ENCODE measurements around the gene ARHGAP24. TPM values are rescaled to one million over a fixed set of nuclear protein-coding genes. Genes with fewer than 3 reads are reported as not detected.

ARHGAP24 gene
- polyA plus RNA-seq, 3 donors, result 12.5 to 32.0 (median 18.8) TPM

DNA sequence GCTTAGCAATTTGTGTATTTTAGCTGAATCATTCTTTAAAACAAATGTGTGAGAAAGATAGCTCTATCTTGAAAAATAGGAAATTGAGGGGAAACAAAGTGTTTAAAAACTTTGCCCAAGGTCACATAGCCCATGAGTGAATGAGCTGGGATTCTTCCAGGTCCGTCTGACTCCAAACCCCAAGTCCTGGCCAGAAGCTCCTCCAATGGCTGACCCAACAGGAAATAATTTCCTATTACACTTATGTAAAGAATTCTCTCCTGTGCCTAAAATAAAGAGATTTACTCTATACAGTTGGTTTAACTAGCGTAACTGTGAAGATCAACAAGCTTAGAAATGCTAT, 287.6 kb downstream of the ARHGAP24 start:
- Histone ChIP-seq H2AFZ (ENCODE audit: insufficient read depth, low read depth, low read length, poor library complexity, severe bottlenecking) (no peak overlapping the region), H3K4me1 (ENCODE audit: control insufficient read depth in 1 of 2, insufficient read depth in 2 of 2, low read length in 2 of 2) (peaks cover 14 to 16% of the 10 kb centered on the region in 2 donors), H3K9ac (ENCODE audit: insufficient read depth, low read length, poor library complexity, severe bottlenecking) (no peak overlapping the region), H3K4me2 (replicated peaks; ENCODE audit: extremely low read depth, low read length, poor library complexity, severe bottlenecking) (peak overlapping the region; percentile 11), H4K20me1 (ENCODE audit: insufficient read depth, low read length) (peaks cover 14% of the 10 kb centered on the region), H3K79me2 (ENCODE audit: insufficient read depth, low read length) (no peaks in the 10 kb centered on the region), H3K9me3 (replicated peaks in 1 of 2; ENCODE audit: control insufficient read depth in 1 of 2, insufficient read depth in 1 of 2, low read length in 2 of 2) (no peaks in the 10 kb centered on the region), H3K27ac (ENCODE audit: low read depth in 1 of 2, low read length in 2 of 2) (peak overlapping the region; percentile 18 to 72), H3K27me3 (ENCODE audit: control insufficient read depth in 2 of 2, insufficient read depth in 2 of 2, low read length in 2 of 2) (no peaks in the 10 kb centered on the region), H3K4me3 (replicated peaks in 1 of 3; ENCODE audit: low read depth in 2 of 3, low read length in 3 of 3) (no peak overlapping the region), H3K36me3 (replicated peaks in 1 of 2; ENCODE audit: control insufficient read depth in 1 of 2, insufficient read depth in 2 of 2, low read length in 2 of 2) (no peaks in the 10 kb centered on the region)
- TF ChIP-seq, protein P1, sequence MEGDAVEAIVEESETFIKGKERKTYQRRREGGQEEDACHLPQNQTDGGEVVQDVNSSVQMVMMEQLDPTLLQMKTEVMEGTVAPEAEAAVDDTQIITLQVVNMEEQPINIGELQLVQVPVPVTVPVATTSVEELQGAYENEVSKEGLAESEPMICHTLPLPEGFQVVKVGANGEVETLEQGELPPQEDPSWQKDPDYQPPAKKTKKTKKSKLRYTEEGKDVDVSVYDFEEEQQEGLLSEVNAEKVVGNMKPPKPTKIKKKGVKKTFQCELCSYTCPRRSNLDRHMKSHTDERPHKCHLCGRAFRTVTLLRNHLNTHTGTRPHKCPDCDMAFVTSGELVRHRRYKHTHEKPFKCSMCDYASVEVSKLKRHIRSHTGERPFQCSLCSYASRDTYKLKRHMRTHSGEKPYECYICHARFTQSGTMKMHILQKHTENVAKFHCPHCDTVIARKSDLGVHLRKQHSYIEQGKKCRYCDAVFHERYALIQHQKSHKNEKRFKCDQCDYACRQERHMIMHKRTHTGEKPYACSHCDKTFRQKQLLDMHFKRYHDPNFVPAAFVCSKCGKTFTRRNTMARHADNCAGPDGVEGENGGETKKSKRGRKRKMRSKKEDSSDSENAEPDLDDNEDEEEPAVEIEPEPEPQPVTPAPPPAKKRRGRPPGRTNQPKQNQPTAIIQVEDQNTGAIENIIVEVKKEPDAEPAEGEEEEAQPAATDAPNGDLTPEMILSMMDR (IDR thresholded peaks at IDR 0.05), result no peak
- Mint-ChIP-seq H3K4me1 (peaks cover 18% of the 10 kb centered on the region), H3K4me3 (no peak overlapping the region), H3K27ac (peak overlapping the region in 4 of 7 donors; percentile 12 to 81 (median 64)), H3K9me3 (no peaks in the 10 kb centered on the region), H3K27me3 (ENCODE audit: low read depth in 3 of 3) (peaks cover 0 to 1% (median 0%) of the 10 kb centered on the region in 3 donors), H3K36me3 (peaks cover 10 to 11% of the 10 kb centered on the region in 2 donors)
- intact Hi-C loops (cut with micrococcal nuclease), result no loop called here
- no CpG with 5 or more reads among the region's 2 CpGs for WGBS (ENCODE audit: insufficient coverage)
- no peak for DNase-seq

DNA sequence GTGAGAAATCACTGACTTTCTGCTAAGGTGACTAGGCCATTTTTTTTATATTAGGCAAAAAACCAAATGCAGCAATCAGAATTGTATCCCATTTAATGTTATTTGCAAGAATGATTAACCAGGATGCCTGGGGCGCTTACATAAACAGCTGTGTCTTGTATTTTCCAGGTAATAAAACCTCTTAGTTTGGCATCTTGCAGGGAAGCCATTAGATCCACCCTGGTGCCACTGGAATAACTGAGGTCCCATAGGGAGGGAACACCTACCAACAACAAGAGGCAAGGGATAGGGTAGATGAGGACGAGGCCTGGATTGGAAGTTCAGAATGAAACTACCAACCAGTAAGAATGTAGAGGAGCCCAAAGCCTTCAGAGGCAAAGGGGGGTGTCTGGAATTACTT, 288.3 kb downstream of the ARHGAP24 start:
- peaks cover 18% of the 10 kb centered on the region for H3K4me1 Mint-ChIP-seq
- Histone ChIP-seq H3K79me2 (ENCODE audit: insufficient read depth, low read length) (no peaks in the 10 kb centered on the region), H2AFZ (ENCODE audit: insufficient read depth, low read depth, low read length, poor library complexity, severe bottlenecking) (no peak overlapping the region), H3K27me3 (ENCODE audit: control insufficient read depth in 2 of 2, insufficient read depth in 2 of 2, low read length in 2 of 2) (no peaks in the 10 kb centered on the region), H3K4me3 (replicated peaks in 1 of 3; ENCODE audit: low read depth in 2 of 3, low read length in 3 of 3) (no peak overlapping the region), H4K20me1 (ENCODE audit: insufficient read depth, low read length) (peaks cover 16% of the 10 kb centered on the region), H3K9ac (ENCODE audit: insufficient read depth, low read length, poor library complexity, severe bottlenecking) (no peak overlapping the region), H3K4me2 (replicated peaks; ENCODE audit: extremely low read depth, low read length, poor library complexity, severe bottlenecking) (no peak overlapping the region), H3K4me1 (ENCODE audit: control insufficient read depth in 1 of 2, insufficient read depth in 2 of 2, low read length in 2 of 2) (peaks cover 14 to 16% of the 10 kb centered on the region in 2 donors), H3K9me3 (replicated peaks in 1 of 2; ENCODE audit: control insufficient read depth in 1 of 2, insufficient read depth in 1 of 2, low read length in 2 of 2) (no peaks in the 10 kb centered on the region), H3K36me3 (replicated peaks in 1 of 2; ENCODE audit: control insufficient read depth in 1 of 2, insufficient read depth in 2 of 2, low read length in 2 of 2) (no peaks in the 10 kb centered on the region), H3K27ac (ENCODE audit: low read depth in 1 of 2, low read length in 2 of 2) (no peak overlapping the region)
- H3K27ac Mint-ChIP-seq, result no peak overlapping the region
- no peaks in the 10 kb centered on the region for H3K9me3 Mint-ChIP-seq
- TF ChIP-seq, protein P1 (IDR thresholded peaks at IDR 0.05), result no peak
- H3K27me3 Mint-ChIP-seq (ENCODE audit: low read depth in 3 of 3), result peaks cover 0 to 1% (median 0%) of the 10 kb centered on the region in 3 donors
- no peak for DNase-seq
- no peak overlapping the region for H3K4me3 Mint-ChIP-seq
- intact Hi-C loops (cut with micrococcal nuclease), result no loop called here
- peaks cover 10% of the 10 kb centered on the region in 2 donors for H3K36me3 Mint-ChIP-seq
- WGBS (ENCODE audit: insufficient coverage), result 0% methylated on average over 1 of the region's 2 CpGs

Data from CD14-positive monocyte (primary cell).